ENCODE measurements around the gene VSTM2B.

Gene VSTM2B

GRCh38 chr19:29516358-29516725 is 9.5 kb upstream of the VSTM2B start:
- no peak for DNase-seq

- DNase-seq, result no peak
These were observed 8.9 kb upstream of the VSTM2B start for GRCh38 chr19:29516821-29517395.

GRCh38 chr19:29517412-29517811 is 8.4 kb upstream of the VSTM2B start:
- DNase-seq, result no peak

GRCh38 chr19:29517946-29518345 is 7.8 kb upstream of the VSTM2B start:
- DNase-seq, result no peak

- DNase-seq, result no peak
These were observed 6.6 kb upstream of the VSTM2B start for GRCh38 chr19:29519146-29519545.

- DNase-seq, result no peak
These were observed 5.9 kb upstream of the VSTM2B start for GRCh38 chr19:29519931-29520330.

- no peak for DNase-seq
These were observed 5.4 kb upstream of the VSTM2B start for GRCh38 chr19:29520390-29520789.

- no peak for DNase-seq
These were observed 4.3 kb upstream of the VSTM2B start for GRCh38 chr19:29521291-29522075.

- DNase-seq, result no peak
These were observed 2.2 kb upstream of the VSTM2B start for GRCh38 chr19:29523568-29523967.

- no peak for DNase-seq
These were observed 1.4 kb upstream of the VSTM2B start for GRCh38 chr19:29524201-29524911.

GRCh38 chr19:29524912-29525831 is 622 bp upstream of the VSTM2B start:
- DNase-seq, result peak in 1 of 2 experiments; percentile 68

GRCh38 chr19:29526730-29527499 is 1.1 kb downstream of the VSTM2B start:
- no peak for DNase-seq

GRCh38 chr19:29527500-29528328 is 1.9 kb downstream of the VSTM2B start:
- no peak for DNase-seq

- DNase-seq, result no peak
These were observed 2.7 kb downstream of the VSTM2B start for GRCh38 chr19:29528350-29528945.

- DNase-seq, result no peak
These were observed 3.3 kb downstream of the VSTM2B start for GRCh38 chr19:29528946-29529645.

- no peak for DNase-seq
These were observed 4.1 kb downstream of the VSTM2B start for GRCh38 chr19:29529646-29530539.

- DNase-seq, result no peak
These were observed 5.0 kb downstream of the VSTM2B start for GRCh38 chr19:29530540-29531457.

- DNase-seq, result no peak
These were observed 5.7 kb downstream of the VSTM2B start for GRCh38 chr19:29531458-29532025.

All from NCI-H187 (cell line).